Neural cell (in vitro differentiated cells): ENCODE data around the gene TAGLN3. TPM values are rescaled to one million over a fixed set of nuclear protein-coding genes. Genes with fewer than 3 reads are reported as not detected.

Source experiments
- H2AFZ ChIP-seq: fragments of 200-600, 300-800 bp; sonication (generic), shearing (Covaris generic); 2 replicates; pipeline ENCODE4 v1.6.0; 2014; ENCODE audit warnings: low read depth, mild to moderate bottlenecking, antibody characterized with exemption, low read length, moderate library complexity
- H3F3A ChIP-seq: fragments of 200-600 bp; shearing (Covaris generic); 2 replicates; pipeline ENCODE4 v1.6.1; 2016; ENCODE audit warnings: mild to moderate bottlenecking, moderate library complexity, mixed read lengths, antibody characterized with exemption, low read length; ENCODE audit not compliant: insufficient read depth, poor library complexity, severe bottlenecking
- H3K27ac ChIP-seq: fragments of 200-600, 300-800 bp; sonication (generic), shearing (Covaris generic); 2 replicates; pipeline ENCODE4 v1.5.1; 2014; ENCODE audit warnings: mild to moderate bottlenecking, low read length, moderate library complexity
- H3K27me3 ChIP-seq: fragments of 300-800, 200-600 bp; sonication (generic), shearing (Covaris generic); 2 replicates; pipeline ENCODE4 v1.6.0; 2014; ENCODE audit warnings: mild to moderate bottlenecking, low read depth, low read length, moderate library complexity; ENCODE audit not compliant: insufficient read depth
- H3K36me3 ChIP-seq: fragments of 300-800, 200-600 bp; sonication (generic), shearing (Covaris generic); 2 replicates; pipeline ENCODE4 v1.5.1; 2014; ENCODE audit warnings: mild to moderate bottlenecking, antibody characterized with exemption, low read length, moderate library complexity; ENCODE audit not compliant: insufficient read depth
- H3K4me2 ChIP-seq: fragments of 300-800, 200-600 bp; sonication (generic), shearing (Covaris generic); 2 replicates; pipeline ENCODE4 v1.6.0; 2014; ENCODE audit warnings: mild to moderate bottlenecking, low read length
- H3K4me3 ChIP-seq: fragments of 300-800, 200-600 bp; sonication (generic), shearing (Covaris generic); 2 replicates; pipeline ENCODE4 v1.5.1; 2014; ENCODE audit warnings: mild to moderate bottlenecking, low read length, moderate library complexity
- H3K79me2 ChIP-seq: fragments of 200-600 bp; shearing (Covaris generic); replicated peaks from 2 replicates; pipeline ENCODE4 v1.6.0; 2014; ENCODE audit warnings: mild to moderate bottlenecking, low read length, moderate library complexity; ENCODE audit not compliant: insufficient read depth
- H3K9ac ChIP-seq: fragments of 300-800, 200-600 bp; sonication (generic), shearing (Covaris generic); 2 replicates; pipeline ENCODE4 v1.6.1; 2016; ENCODE audit warnings: mild to moderate bottlenecking, low read length, mixed read lengths
- H3K9me2 ChIP-seq: fragments of 200-600 bp; shearing (Covaris generic); 2 replicates; pipeline ENCODE4 v1.6.1; 2016; ENCODE audit warnings: mild to moderate bottlenecking, low read length, mixed read lengths; ENCODE audit not compliant: insufficient read depth
- H3K9me3 ChIP-seq: fragments of 200-600, 300-800 bp; sonication (generic), shearing (Covaris generic); 2 replicates; pipeline ENCODE4 v1.6.1; 2016; ENCODE audit warnings: mild to moderate bottlenecking, mixed run types, low read length, moderate library complexity, mixed read lengths
- H4K20me1 ChIP-seq: fragments of 200-600 bp; shearing (Covaris generic); 2 replicates; pipeline ENCODE4 v1.6.1; 2016; ENCODE audit warnings: mild to moderate bottlenecking, mixed run types; ENCODE audit not compliant: insufficient read depth
- CTCF ChIP-seq: fragments of 450-650 bp; IDR thresholded peaks from 2 replicates; pipeline ENCODE4 v1.5.1; 2014; ENCODE audit warnings: antibody characterized with exemption, mild to moderate bottlenecking, moderate library complexity; ENCODE audit not compliant: poor library complexity, severe bottlenecking
- EP300 ChIP-seq: fragments of 450-650 bp; conservative IDR thresholded peaks from 2 replicates; pipeline ENCODE4 v1.6.1; 2014; ENCODE audit warnings: antibody characterized with exemption, mild to moderate bottlenecking, moderate library complexity; ENCODE audit not compliant: poor library complexity, severe bottlenecking
- EZH2 ChIP-seq: fragments of 200-600, 300-800 bp; shearing (Covaris generic), sonication (generic); IDR thresholded peaks from 2 replicates; pipeline ENCODE4 v1.6.1; 2014; ENCODE audit warnings: antibody characterized with exemption, low read length, borderline replicate concordance, mild to moderate bottlenecking; ENCODE audit not compliant: insufficient read depth, poor library complexity, severe bottlenecking
- MXI1 ChIP-seq: fragments of 450-650 bp; conservative IDR thresholded peaks from 2 replicates; pipeline ENCODE4 v1.6.1; 2014; ENCODE audit warnings: antibody characterized with exemption, mild to moderate bottlenecking; ENCODE audit not compliant: poor library complexity, severe bottlenecking
- POLR2AphosphoS5 ChIP-seq: IDR thresholded peaks from 2 replicates; pipeline ENCODE4 v1.6.1; 2012
- RAD21 ChIP-seq: fragments of 450-650 bp; conservative IDR thresholded peaks from 2 replicates; pipeline ENCODE4 v1.6.1; 2014; ENCODE audit warnings: antibody characterized with exemption, mild to moderate bottlenecking, moderate library complexity
- SMC3 ChIP-seq: fragments of 450-650 bp; conservative IDR thresholded peaks from 2 replicates; pipeline ENCODE4 v1.6.1; 2014; ENCODE audit warnings: antibody characterized with exemption, mild to moderate bottlenecking, moderate library complexity; ENCODE audit not compliant: poor library complexity
- TAF1 ChIP-seq: IDR thresholded peaks from 2 replicates; pipeline ENCODE4 v1.6.1; 2012; ENCODE audit warnings: low read depth
- polyA plus RNA-seq: library from polyadenylated mRNA; depleted of rRNA; stranded (reverse); fragments of >200 nt; gene quantifications from 2 replicates; pipeline ENCODE4 v1.2.3, GENCODE V29; 2014
- TF ChIP-seq, protein P1 (sequence below): IDR thresholded peaks from 2 replicates; pipeline ENCODE4 v1.6.1; 2012; ENCODE audit warnings: borderline replicate concordance

The TAGLN3 gene
- polyA plus RNA-seq, 1 donor from 2014 or later = 519 TPM

GRCh38 chr3:111963424-111963823 lies 35.3 kb upstream of the TAGLN3 start (continued):
- TF ChIP-seq, protein P1, sequence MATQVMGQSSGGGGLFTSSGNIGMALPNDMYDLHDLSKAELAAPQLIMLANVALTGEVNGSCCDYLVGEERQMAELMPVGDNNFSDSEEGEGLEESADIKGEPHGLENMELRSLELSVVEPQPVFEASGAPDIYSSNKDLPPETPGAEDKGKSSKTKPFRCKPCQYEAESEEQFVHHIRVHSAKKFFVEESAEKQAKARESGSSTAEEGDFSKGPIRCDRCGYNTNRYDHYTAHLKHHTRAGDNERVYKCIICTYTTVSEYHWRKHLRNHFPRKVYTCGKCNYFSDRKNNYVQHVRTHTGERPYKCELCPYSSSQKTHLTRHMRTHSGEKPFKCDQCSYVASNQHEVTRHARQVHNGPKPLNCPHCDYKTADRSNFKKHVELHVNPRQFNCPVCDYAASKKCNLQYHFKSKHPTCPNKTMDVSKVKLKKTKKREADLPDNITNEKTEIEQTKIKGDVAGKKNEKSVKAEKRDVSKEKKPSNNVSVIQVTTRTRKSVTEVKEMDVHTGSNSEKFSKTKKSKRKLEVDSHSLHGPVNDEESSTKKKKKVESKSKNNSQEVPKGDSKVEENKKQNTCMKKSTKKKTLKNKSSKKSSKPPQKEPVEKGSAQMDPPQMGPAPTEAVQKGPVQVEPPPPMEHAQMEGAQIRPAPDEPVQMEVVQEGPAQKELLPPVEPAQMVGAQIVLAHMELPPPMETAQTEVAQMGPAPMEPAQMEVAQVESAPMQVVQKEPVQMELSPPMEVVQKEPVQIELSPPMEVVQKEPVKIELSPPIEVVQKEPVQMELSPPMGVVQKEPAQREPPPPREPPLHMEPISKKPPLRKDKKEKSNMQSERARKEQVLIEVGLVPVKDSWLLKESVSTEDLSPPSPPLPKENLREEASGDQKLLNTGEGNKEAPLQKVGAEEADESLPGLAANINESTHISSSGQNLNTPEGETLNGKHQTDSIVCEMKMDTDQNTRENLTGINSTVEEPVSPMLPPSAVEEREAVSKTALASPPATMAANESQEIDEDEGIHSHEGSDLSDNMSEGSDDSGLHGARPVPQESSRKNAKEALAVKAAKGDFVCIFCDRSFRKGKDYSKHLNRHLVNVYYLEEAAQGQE = no peak

DNA sequence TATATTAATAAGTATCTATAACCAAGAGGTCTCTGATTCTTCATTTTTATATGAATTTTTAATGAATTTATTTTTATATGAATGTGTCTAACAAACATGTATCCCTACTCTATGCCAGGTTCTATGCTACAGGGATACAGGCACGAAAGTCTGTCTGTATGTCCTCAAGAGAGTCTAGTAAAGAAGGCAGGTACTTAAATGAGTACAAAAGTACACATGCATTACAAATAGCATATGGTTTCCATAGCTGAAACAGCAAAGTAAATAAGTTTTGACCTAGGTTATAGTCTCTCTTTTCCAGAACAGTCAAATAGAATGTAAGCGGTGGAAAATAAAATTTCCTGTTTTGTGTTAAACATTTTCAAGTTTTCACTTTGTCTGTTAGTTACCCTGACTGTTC lies 33.2 kb upstream of the TAGLN3 start:
- no peak overlapping the region for H3K9ac ChIP-seq
- no peak overlapping the region for H3K4me2 ChIP-seq
- no peaks in the 10 kb centered on the region for H3K9me3 ChIP-seq
- no peaks in the 10 kb centered on the region for H3K9me2 ChIP-seq
- no peaks in the 10 kb centered on the region for H4K20me1 ChIP-seq
- no peak overlapping the region for H3K27ac ChIP-seq
- no peaks in the 10 kb centered on the region for H3K27me3 ChIP-seq
- H3K36me3 ChIP-seq = no peaks in the 10 kb centered on the region
- no peaks in the 10 kb centered on the region for H3F3A ChIP-seq
- H3K4me3 ChIP-seq = no peak overlapping the region
- TF ChIP-seq, protein P1 = no peak
- TF ChIP-seq EZH2 = no peak
- no peak for TF ChIP-seq TAF1
- TF ChIP-seq EP300 = no peak
- TF ChIP-seq SMC3 = no peak
- no peak for TF ChIP-seq POLR2AphosphoS5
- no peak for TF ChIP-seq RAD21
- no peak for TF ChIP-seq MXI1
- TF ChIP-seq CTCF = no peak
- no peaks in the 10 kb centered on the region for H3K79me2 ChIP-seq
- H2AFZ ChIP-seq = no peak overlapping the region
